K562 (cell line): ENCODE results near the gene SH3GL3.

ENCODE experiments used
- CAMTA2 ChIP-seq: fragments of 250-450 bp; sonication (Bioruptor Pico); conservative IDR thresholded peaks from 2 replicates; pipeline ENCODE4 v1.5.1; 2022
- CXXC5 ChIP-seq: fragments of 250-450 bp; sonication (Bioruptor Pico); IDR thresholded peaks from 2 replicates; pipeline ENCODE4 v1.8.0; 2022; ENCODE audit warnings: inconsistent platforms, mild to moderate bottlenecking, moderate library complexity
- EZH2 ChIP-seq: IDR thresholded peaks from 2 replicates; pipeline ENCODE4 v1.6.1; 2012; ENCODE audit warnings: low read depth, mild to moderate bottlenecking, inconsistent platforms, low read length, borderline replicate concordance
- FOS ChIP-seq: IDR thresholded peaks from 3 replicates; pipeline ENCODE4 v1.6.1; 2011; ENCODE audit not compliant: insufficient read length; ENCODE audit errors: extremely low read depth
- HINFP ChIP-seq: fragments of 450-650 bp; conservative IDR thresholded peaks from 2 replicates; pipeline ENCODE4 v1.6.1; 2016; ENCODE audit warnings: missing genetic modification characterization, low read depth, mild to moderate bottlenecking, control low read depth, missing compliant biosample characterization
- SMARCC2 ChIP-seq: fragments of 450-650 bp; IDR thresholded peaks from 2 replicates; pipeline ENCODE4 v1.6.1; 2017; ENCODE audit warnings: antibody characterized with exemption, moderate library complexity, mild to moderate bottlenecking, low read depth
- TCF7L2 ChIP-seq: fragments of 150-350 bp; IDR thresholded peaks from 2 replicates; pipeline ENCODE4 v1.6.1; 2016; ENCODE audit warnings: low read depth, mild to moderate bottlenecking, low read length, moderate library complexity
- ZFX ChIP-seq: sonication (generic); formaldehyde crosslinking; IDR thresholded peaks from 2 replicates; pipeline ENCODE4 v1.8.0; 2022; ENCODE audit warnings: mild to moderate bottlenecking, missing genetic modification reagents, moderate library complexity
- ZNF639 ChIP-seq, 2 experiments: fragments of 200-800 bp in 1 of 2; sonication (Bioruptor generic) in 1 of 2; sonication (generic) in 1 of 2; formaldehyde crosslinking in 1 of 2; IDR thresholded peaks in 1 of 2; conservative IDR thresholded peaks in 1 of 2; 2 replicates each; pipeline versions ENCODE4 v1.5.0 to v1.6.1; 2016 to 2020; ENCODE audit warnings: missing compliant biosample characterization in 1 of 2, missing genetic modification characterization in 1 of 2, missing genetic modification reagents in 1 of 2
- ZNF780A ChIP-seq: fragments of 250-450 bp; sonication (Bioruptor Pico); IDR thresholded peaks from 2 replicates; pipeline ENCODE4 v1.5.0; 2021; ENCODE audit warnings: mild to moderate bottlenecking

- TF ChIP-seq CXXC5 (CRISPR knock-in tag) (no peak), ZNF639 (CRISPR knock-in tag; conservative IDR thresholded peaks at IDR 0.05 in 1 of 2, IDR thresholded peaks at IDR 0.05 in 1 of 2) (no peak), EZH2 (no peak), CAMTA2 (CRISPR knock-in tag) (no peak), ZFX (CRISPR knock-in tag) (no peak), TCF7L2 (no peak), HINFP (no peak), SMARCC2 (no peak), ZNF780A (no peak), FOS (no peak)
Measured at GRCh38 chr15:83477808-83478537, 30.8 kb downstream of the SH3GL3 start.
